Medulla oblongata (tissue), 1 donor: ENCODE data around the gene IFNA4.
"Not testable (repeated sequence)": the region's sequence is repeated elsewhere in the genome, so short reads cannot be mapped to it uniquely, and the experiment has no call there.

Experiments used
- DNase-seq: peaks from one replicate; pipeline ENCODE4 v3.0.0-alpha.2; 2015; ENCODE audit errors: extremely low spot score

The IFNA4 gene

DNA sequence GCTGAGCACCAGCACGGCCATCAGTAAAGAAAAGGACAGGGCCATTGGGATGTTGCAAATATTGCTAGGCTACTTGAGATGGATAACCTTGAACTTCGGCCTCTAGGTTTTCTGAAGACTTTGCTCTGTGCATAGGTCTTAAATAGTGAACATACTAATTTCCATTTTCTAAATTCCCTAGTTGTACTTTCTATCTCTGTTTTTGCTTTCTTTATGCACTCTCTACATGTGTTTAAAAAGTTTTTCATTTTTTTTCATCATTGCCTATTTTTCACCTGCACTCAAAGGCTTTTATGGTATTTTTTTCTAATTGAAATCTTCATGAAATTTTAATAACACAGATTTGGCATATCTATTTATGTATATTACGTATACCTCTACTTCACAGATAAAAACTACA is at the start of gene IFNA4:
TSS of gene IFNA4 (minus strand) at position 101 of the 400 bp plus-strand sequence. CDS start at position 45, 56 bp downstream.
- DNase-seq = not testable (repeated sequence)

GRCh38 chr9:21236360-21236714 is 49.0 kb upstream of the IFNA4 start:
- not testable (repeated sequence) for DNase-seq

DNA sequence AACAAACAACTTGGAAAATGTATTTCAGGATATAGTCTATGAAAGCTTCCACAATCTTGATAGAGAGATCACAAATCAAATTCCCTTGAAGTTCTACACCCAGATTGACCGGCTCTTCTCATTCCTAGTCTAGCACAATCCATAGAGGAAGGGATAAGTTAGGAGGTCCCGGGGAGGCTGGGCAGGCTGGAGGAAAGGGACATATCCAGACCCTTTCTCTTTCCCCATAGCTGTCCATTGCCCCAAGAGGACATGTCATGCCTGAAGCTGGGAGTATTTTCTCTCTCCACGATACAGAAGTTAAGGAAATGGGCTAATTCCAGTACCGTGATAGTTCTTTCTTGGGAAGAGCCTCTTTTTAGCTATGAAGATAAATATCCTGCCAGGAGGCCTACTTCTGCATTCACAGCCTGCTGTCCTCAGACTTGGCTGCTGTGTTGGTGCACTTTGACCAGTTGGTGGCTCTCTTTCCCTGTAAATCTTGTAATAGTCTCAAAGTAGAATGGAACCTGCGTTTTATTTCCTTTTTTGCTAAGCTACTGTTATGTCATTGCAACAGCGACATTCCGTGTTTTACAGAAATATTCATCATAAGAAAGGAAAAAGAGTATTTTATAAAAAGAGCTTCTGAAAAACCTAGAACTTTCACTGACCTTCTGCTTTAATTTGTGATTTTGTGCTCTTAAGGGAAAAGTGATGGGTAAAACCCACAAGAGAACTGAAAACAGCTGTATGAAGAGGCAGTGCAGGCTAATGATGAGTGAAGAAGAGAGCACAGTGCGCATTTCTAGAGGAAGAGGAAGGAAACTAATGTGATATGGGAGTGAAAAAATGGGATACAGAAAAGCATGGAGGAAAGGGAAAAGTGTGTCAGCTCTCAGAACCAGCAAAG is 48.3 kb upstream of the IFNA4 start:
- peak; percentile 83 for DNase-seq

GRCh38 chr9:21234153-21234687 is 46.8 kb upstream of the IFNA4 start:
- no peak for DNase-seq

DNA sequence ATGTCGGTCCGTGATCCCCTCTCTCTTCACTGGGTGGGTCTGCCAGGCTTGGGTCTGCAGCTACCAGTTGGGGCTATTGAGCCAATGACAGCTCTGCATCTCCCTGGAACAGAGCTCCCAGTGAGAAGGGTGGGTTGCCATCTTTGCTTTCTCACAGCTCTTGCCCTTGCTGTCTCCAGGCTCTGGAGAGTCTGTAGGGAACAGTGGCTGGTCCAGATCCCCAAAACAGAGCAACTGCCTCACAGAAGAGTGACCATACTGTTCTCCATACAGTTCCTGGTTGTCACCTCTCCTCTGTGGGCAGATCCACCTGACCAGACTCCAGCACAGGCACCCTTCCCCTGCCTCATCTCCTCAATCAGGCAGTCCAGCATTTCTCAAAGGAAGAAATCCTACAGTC is 45.9 kb upstream of the IFNA4 start:
- no peak for DNase-seq

GRCh38 chr9:21228122-21228521 is 40.7 kb upstream of the IFNA4 start, which contains the start of gene IFNA17:
IFNA17 (minus strand) TSS chr9:21228222; CDS start chr9:21228173, 49 bp downstream.
- DNase-seq = no peak

GRCh38 chr9:21217211-21217610 is 29.8 kb upstream of the IFNA4 start, which contains the start of gene IFNA16:
IFNA16 (minus strand) TSS chr9:21217311; CDS start chr9:21217305, 6 bp downstream.
- DNase-seq = not testable (repeated sequence)

DNA sequence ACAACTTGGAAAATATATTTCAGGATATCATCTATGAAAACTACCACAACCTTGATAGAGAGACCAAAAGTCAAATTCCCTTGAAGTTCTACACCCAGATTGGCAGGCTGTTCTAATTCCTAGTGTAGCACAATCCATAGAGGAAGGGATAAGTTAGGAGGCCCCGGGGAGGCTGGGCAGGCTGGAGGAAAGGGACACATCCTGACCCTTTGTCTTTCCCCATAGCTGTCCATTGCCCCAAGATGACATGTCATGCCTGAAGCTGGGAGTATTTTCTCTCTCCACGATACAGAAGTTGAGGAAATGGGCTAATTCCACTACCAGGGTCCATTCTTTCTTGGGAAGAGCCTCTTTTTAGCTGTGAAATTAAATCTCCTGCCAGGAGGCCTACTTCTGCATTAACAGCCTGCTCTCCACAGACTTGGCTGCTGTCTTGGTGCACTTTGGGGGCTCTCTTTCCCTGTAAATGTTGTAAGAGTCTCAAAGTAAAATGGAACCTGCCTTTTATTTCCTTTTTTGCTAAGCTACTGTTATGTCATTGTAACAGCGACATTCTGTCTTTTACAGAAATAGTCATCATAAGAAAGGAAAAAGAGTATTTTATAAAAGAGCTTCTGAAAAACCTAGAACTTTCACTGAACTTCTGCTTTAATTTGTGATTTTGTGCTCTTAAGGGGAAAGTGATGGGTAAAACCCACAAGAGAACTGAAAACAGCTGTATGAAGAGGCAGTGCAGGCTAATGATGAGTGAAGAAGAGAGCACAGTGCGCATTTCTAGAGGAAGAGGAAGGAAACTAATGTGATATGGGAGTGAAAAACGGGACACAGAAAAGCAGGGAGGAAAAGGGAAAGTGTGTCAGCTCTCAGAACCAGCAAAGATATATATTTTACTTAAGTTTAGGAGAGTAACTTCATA is 26.3 kb upstream of the IFNA4 start:
- DNase-seq = peak; percentile 9

GRCh38 chr9:21212160-21212559 is 24.8 kb upstream of the IFNA4 start:
- DNase-seq = not testable (repeated sequence)

- DNase-seq = not testable (repeated sequence)
Observed at GRCh38 chr9:21210782-21211181, 23.4 kb upstream of the IFNA4 start.

DNA sequence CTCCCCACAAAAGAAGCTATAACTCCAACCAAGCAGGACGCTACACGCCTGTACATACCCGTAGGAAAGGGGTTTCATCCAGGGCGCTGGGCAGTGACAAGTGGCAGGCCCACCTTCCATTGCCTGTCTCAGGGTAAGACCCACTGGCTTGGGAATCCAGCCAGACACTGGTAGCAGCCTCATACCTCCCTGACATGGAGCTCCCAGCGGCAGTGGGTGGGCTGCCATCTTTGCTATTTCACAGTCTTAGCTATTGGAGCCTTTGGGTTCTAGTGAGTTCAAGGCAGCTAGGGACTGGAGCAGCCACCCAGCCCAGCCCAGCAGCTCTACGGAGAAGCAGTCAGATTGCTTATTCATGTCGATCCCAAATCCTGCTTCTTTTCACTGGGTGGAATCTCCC is 22.9 kb upstream of the IFNA4 start:
- DNase-seq = no peak

DNA sequence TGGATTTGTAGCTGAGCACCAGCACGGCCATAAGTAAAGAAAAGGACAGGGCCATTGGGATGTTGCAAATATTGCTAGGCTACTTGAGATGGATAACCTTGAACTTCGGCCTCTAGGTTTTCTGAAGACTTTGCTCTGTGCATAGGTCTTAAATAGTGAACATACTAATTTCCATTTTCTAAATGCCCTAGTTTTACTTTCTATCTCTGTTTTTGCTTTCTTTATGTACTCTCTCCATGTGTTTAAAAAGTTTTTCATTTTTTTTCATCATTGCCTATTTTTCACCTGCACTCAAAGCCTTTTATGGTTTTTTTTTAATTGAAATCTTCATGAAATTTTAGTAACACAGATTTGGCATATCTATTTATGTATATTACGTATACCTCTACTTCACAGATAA is 19.7 kb upstream of the IFNA4 start, which contains the start of gene IFNA10:
TSS of gene IFNA10 (minus strand) at position 101 of the 400 bp plus-strand sequence. CDS start at position 55, 46 bp downstream.
- DNase-seq = not testable (repeated sequence)

GRCh38 chr9:21205204-21205603 is 17.8 kb upstream of the IFNA4 start:
- DNase-seq = no peak

- DNase-seq = not testable (repeated sequence)
Observed at GRCh38 chr9:21202105-21202504, 14.7 kb upstream of the IFNA4 start, which contains the start of gene IFNA7. IFNA7 (minus strand) TSS chr9:21202205; CDS start chr9:21202165, 40 bp downstream.

DNA sequence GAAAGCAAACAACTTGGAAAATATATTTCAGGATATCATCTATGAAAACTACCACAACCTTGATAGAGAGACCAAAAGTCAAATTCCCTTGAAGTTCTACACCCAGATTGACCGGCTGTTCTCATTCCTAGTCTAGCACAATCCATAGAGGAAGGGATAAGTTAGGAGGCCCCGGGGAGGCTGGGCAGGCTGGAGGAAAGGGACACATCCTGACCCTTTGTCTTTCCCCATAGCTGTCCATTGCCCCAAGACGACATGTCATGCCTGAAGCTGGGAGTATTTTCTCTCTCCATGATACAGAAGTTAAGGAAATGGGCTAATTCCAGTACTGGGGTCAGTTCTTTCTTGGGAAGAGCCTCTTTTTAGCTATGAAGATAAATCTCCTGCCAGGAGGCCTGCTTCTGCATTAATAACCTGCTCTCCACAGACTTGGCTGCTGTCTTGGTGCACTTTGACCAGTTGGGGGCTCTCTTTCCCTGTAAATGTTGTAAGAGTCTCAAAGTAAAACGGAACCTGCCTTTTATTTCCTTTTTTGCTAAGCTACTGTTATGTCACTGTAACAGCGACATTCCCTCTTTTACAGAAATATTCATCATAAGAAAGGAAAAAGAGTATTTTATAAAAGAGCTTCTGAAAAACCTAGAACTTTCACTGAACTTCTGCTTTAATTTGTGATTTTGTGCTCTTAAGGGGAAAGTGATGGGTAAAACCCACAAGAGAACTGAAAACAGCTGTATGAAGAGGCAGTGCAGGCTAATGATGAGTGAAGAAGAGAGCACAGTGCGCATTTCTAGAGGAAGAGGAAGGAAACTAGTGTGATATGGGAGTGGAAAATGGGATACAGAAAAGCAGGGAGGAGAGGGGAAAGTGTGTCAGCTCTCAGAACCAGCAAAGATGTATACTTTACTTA is 7.7 kb upstream of the IFNA4 start:
- peak; percentile 43 for DNase-seq

- peak; percentile 55 for DNase-seq
Observed at GRCh38 chr9:21182810-21183736, 4.3 kb downstream of the IFNA4 start.

GRCh38 chr9:21174671-21175070 is 12.7 kb downstream of the IFNA4 start:
- DNase-seq = no peak

DNA sequence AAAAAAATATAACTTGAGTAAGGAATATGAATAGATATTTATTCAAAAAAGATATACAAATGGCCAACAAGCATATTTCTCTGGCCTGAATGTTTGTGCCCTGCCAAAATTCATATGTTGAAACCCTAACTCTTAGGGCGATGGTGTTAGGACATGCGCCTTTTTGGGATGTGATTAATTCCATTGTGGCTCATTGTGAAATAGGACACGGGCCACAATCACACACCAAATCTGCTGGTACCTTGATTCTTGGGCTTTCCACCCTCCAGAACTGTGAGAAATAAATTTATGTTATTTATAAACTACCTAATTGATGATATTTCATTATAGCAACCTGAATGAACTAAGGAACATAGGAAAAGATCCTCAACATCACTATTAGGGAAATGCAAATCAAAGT is 15.2 kb downstream of the IFNA4 start:
- DNase-seq = no peak

DNA sequence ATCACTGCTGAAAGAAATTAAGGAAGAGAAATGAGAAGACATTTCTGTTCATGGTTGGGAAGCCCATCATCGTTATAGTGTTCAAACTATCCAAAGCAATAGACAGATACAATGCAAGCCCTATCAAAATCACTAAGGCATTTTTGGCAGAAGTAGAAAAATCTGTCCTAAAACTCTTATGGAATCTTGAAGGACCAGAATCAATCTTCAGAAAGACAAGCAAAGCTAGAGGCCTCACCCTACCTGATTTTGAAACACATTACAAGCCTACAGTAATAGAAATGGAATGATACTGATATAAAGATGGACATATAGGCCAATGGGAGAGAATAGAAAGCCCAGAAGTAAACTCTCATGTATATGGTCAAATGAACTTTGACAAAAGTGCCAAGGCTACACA is 16.0 kb downstream of the IFNA4 start:
- no peak for DNase-seq
